HG03095 (cell line): Measurements from ENCODE around the gene SRR.

Source experiments
- ATAC-seq: cut with Tn5 transposase; IDR thresholded peaks from one replicate; pipeline ENCODE4 v1.9.1; 2021; ENCODE audit warnings: moderate library complexity; ENCODE audit not compliant: unreplicated experiment

SRR gene

GRCh38 chr17:2338315-2338657, 34.5 kb downstream of the SRR start:
- ATAC-seq: no peak

GRCh38 chr17:2343421-2343820, 39.7 kb downstream of the SRR start:
- no peak for ATAC-seq

GRCh38 chr17:2344528-2344927, 40.8 kb downstream of the SRR start:
- ATAC-seq: no peak

GRCh38 chr17:2346475-2346874, 42.7 kb downstream of the SRR start:
- ATAC-seq: no peak

- no peak for ATAC-seq
Observed at GRCh38 chr17:2347805-2348685, 44.3 kb downstream of the SRR start.

GRCh38 chr17:2351269-2351668, 47.5 kb downstream of the SRR start:
- ATAC-seq: no peak

- ATAC-seq: no peak
Observed at GRCh38 chr17:2354311-2354710, 50.6 kb downstream of the SRR start.

GRCh38 chr17:2357237-2357636, 53.5 kb downstream of the SRR start:
- ATAC-seq: no peak

- ATAC-seq: no peak
Observed at GRCh38 chr17:2357931-2358434, 54.2 kb downstream of the SRR start.

- no peak for ATAC-seq
Observed at GRCh38 chr17:2361010-2361760, 57.4 kb downstream of the SRR start.

GRCh38 chr17:2362016-2362415, 58.3 kb downstream of the SRR start:
- ATAC-seq: no peak

GRCh38 chr17:2362416-2362815, 58.7 kb downstream of the SRR start:
- no peak for ATAC-seq

- no peak for ATAC-seq
Observed at GRCh38 chr17:2362881-2363280, 59.1 kb downstream of the SRR start.

- ATAC-seq: no peak
Observed at GRCh38 chr17:2363318-2363717, 59.6 kb downstream of the SRR start.

GRCh38 chr17:2363851-2364762, 60.4 kb downstream of the SRR start:
- ATAC-seq: no peak

- no peak for ATAC-seq
Observed at GRCh38 chr17:2364763-2365116, 61.0 kb downstream of the SRR start.

GRCh38 chr17:2365132-2365531, 61.4 kb downstream of the SRR start:
- no peak for ATAC-seq

- ATAC-seq: no peak
Observed at GRCh38 chr17:2366747-2367494, 63.2 kb downstream of the SRR start.

GRCh38 chr17:2368359-2368758, 64.6 kb downstream of the SRR start:
- ATAC-seq: no peak

- ATAC-seq: no peak
Observed at GRCh38 chr17:2369039-2369438, 65.3 kb downstream of the SRR start.
